ENCODE data around the gene RADIL.
A peak's percentile ranks its signal among the peaks of the same experiment; 100 is the strongest.
"Not testable (repeated sequence)": the region's sequence is repeated elsewhere in the genome, so short reads cannot be mapped to it uniquely, and the experiment has no call there.

RADIL gene, protein sequence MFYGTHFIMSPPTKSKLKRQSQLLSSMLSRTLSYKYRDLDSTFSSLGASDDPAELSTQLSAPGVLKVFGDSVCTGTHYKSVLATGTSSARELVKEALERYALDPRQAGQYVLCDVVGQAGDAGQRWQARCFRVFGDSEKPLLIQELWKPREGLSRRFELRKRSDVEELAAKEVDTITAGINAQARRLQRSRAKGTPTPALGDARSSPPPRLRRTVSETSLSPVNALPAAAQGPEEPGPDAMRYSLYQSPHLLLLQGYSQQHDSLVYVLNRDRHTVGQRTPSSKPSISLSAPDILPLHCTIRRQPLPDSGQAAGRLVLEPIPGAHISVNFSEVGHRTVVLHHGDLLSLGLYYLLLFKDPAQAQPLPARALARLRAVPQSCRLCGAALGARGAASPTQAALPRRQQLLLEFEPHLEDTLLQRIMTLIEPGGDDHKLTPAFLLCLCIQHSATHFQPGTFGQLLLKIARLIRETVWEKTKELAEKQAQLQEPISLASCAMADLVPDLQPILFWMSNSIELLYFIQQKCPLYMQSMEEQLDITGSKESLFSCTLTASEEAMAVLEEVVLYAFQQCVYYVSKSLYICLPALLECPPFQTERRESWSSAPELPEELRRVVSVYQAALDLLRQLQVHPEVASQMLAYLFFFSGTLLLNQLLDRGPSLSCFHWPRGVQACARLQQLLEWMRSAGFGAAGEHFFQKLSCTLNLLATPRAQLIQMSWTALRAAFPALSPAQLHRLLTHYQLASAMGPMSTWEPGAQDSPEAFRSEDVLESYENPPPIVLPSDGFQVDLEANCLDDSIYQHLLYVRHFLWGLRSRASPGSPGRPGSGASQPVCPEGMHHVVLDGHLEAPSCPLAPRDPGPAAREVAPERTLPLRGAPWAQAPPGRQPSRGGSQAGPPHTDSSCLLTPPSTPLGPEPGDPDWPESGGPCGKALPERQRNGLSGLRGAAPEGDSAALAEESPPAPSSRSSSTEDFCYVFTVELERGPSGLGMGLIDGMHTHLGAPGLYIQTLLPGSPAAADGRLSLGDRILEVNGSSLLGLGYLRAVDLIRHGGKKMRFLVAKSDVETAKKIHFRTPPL

DNA sequence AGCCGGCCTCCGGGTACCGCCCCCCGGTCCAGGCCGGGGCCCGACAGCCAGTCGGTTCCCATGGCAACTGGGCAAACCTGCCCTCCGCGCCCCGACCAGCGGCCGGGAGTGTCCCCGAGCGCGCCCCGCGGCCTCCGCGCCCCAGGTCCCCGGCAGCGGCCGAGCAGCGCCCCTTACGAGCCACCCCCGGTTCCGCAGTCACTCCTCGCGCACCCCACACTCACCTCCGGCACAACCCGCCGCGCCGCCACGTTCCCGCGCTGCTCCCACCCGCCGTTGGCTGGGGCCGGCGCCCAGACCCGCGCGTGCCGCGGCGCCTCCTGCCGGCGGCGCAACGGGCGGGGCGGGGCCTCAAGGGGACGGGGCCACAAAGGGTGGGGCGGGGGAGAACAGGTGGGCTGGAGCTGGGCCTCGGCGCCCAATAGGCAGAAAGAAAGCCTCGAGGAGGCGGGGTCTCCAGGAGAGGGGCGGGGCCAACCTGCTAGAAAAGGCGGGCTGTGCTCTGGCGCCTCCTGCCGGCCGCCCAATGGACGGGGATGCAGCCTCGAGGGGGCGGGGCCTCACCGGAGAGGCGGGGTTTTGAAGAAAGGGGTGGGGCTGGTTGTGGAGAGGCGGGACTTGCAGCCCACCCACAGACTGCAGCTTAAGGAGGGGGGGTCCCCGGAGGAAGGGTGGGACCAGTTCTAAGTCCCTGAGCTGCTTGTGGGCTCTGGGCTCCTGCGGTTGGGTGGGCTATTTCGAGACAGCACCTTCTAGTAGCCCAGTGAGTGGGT, at the start of gene RADIL:
Gene RADIL (minus strand): TSS at position 345 of the 773 bp plus-strand sequence. CDS start 5,577 bp downstream, outside the sequence.
- peak; percentile 61 for FAIRE-seq
- no peak for DNase-seq (ENCODE audit: low spot score)

DNA sequence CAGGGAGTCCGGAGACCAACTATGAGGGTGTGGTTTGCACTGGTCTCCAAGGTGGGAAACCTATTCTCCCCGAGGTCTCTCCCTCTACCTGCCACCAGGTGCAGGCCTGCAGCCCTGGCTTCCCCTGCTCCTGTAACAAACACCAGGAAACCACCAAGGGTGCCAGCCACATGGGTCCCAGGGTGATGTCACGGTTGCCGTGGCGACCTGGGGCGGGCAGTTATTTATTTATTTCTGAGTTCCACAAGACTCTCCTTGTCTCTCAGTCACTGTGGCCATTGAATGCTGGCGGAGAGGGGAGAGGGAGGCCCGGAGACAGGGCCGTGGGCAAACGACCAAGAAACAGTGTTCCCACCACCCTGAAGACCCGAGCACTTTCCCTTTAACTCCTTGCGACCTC, 48.4 kb upstream of the RADIL start:
- DNase-seq (ENCODE audit: low spot score) (peak; percentile 77), FAIRE-seq (peak; percentile 46)

DNA sequence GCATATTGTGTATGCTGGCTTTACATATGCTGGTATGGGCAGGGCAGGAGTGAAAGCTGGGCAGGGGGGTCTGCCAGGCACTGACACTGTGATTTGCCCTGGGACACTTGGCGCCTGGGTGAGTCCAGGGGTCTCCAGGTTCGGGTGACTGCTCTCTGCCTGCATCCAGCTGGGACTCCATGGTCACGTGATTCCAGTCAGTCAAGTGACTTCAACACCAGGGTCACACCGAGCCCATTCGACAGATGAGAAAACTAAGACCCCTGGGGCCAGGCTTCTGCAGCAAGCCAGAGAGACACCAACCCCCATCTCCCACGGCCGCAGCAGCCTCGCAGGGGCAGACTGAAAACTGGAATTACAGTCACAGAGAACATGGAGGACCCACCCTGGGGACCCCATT, 45.5 kb upstream of the RADIL start:
- no peak for DNase-seq (ENCODE audit: low spot score)
- no peak for FAIRE-seq

DNA sequence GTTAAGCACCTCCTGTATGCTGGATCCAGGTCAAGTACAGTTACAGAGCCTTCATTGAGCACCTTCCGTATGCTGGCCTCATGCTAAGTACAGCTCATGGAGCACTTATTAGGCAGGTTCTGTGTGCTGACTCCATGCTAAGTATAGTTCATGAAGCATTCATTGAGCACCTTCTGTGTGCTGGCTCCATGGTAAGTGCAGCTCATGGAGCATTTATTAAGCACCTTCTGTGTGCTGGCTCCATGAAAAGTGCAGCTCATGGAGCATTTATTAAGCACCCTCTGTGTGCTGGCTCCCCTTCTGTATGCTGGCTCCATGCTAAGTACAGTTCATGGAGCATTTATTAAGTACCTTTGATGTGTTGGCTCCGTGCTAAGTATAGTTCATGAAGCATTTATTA, 44.9 kb upstream of the RADIL start:
- DNase-seq (ENCODE audit: low spot score) (no peak), FAIRE-seq (peak; percentile 93)

DNA sequence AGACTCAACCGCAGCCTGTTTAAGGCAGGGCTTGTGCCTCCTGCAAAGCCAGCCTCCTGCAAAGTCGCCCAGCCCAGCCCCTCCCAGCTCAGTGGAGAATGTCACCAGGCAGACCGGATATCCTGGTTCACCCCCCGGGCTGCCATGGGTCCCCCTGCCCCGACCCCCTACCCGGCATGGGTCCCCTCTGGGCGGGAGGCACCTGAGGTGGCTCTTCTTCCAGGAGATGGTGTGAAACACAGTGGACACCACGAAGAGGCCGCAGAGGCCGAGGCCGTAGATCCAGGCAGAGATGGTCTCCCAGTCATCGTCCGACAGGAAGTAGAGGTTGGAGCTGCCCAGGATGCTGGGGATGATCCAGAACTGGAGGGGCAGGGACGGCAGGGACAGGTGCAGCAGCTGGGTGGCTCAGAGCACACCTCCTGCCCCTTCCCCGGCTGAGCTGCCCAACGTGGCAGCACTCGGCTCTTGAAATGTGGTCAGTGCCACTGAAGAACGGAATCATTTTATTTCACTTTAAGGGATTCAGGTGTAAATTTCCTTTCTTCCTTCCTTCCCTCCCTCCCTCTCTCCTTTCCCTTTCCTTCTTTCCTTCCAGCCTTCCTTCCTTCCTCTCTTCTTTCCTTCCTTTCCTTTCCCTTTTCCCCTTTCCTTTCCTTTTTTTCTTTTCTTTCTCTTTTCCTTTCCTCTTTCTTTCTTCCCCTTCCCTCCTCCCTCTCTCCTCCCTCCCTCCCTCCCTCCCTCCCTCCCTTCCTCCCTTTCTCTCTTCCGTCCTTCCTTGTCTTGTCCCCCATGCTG, 36.7 kb upstream of the RADIL start:
- no peak for DNase-seq (ENCODE audit: low spot score)
- peak; percentile 62 for FAIRE-seq

DNA sequence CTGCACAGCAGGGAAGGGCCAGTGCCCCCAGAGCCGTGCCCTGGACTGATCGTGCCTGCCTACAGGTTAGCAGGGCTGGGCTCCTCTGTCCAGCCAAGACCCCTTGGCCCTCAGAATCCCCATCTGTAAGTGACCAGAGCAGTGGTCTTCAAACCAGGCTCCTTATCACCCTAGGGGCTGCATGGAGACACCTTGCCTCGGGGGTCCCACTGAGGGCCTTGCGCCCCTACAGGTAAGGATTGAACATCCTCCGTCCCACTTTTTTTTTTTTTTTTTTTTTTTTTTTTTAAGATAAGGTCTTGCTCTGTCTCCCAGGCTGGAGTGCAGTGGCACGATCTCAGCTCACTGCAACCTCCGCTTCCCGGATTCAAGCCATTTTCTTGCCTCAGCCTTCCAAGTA, 32.6 kb upstream of the RADIL start:
- FAIRE-seq (peak; percentile 46), DNase-seq (ENCODE audit: low spot score) (no peak)

DNA sequence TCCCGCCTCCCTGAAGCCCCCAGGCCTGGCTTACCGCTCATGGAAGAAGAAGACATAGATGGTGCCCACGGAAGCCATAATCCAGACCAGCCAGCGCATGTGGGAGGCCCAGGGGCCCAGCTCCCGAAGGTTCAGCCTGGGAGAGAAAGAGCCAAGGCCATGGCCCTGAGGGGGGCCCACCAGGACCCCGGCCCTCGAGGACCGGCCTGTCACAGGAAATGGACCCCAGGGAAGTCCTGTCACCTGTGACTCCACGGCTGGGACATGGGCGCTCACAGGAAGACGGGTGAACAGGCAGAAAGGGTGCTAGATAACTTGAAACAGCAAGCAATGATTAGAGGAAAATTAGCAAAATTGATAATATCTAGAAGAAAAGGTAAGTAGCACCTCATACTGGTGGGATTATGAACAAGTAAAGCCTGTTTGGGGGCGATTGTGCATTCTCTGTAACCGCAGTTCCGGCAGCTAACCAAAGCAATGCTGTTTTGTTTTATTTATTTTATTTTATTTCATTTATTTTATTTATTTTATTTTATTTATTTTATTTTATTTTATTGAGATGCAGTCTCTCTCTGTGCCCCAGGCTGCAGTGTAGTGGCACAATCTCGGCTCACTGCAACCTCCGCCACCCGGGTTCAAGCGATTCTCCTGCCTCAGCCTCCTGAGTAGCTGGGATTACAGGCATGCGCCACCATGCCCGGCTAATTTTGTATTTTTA, 27.8 kb upstream of the RADIL start:
- no peak for DNase-seq (ENCODE audit: low spot score)
- FAIRE-seq = no peak

DNA sequence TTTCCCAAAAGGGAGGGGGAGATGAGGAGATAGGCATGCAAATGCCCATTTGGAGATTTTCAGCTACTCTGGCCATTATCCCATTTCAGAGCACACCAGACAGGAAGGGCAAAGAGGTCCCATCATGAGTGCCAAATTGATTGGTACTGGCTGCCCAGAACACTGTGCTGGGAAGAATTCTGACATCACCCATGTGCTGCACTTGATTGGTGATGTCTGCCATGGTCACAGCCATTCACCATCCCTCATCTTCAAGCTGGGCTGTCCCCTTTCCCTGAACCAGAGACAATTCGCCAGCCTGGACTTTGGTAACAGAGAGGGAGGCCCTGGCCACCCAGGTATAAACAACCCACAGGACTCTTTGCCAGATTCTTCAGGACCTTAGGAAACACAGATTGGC, 23.2 kb upstream of the RADIL start:
- DNase-seq (ENCODE audit: low spot score) (no peak), FAIRE-seq (peak; percentile 96)

DNA sequence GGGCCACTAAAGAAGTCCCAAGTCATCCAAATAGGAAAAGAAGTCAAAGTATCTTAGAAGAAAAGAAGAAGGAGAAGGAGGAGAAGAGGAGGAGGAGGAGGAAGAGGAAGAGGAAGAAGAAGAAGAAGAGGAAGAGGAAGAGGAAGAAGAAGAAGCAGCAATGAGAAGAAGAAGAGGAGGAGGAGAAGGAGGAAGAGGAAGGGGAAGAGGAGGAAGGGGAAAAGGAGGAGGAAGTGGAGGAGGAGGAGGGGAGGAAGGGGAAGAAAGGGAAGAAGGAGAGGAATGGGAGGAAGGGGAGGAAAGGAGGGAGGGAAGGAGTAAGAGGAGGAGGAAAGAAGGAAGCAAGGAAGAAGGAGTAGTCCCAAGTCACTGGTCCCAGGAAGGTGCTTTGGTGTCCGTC, 21.7 kb upstream of the RADIL start:
- DNase-seq (ENCODE audit: low spot score) = no peak
- no peak for FAIRE-seq

DNA sequence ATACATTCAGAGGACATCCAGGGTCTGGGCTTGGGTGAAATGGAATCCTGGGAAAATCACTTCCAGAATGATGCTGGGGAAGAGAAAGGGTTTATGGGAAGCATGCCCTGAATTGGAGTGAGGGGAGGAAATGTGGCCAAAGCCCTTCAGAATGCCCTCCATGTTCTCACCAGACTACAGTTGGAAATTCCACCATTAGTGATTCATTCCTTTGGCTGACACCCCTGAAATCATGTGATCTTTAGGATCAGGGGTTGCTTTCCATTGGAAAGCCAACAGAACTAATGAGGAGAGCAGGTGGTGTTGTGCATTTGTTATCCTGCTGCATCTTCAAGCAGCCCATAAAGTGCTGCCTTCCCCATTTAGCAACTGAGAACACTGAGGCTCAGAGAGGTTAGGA, 20.8 kb upstream of the RADIL start:
- DNase-seq (ENCODE audit: low spot score) (no peak), FAIRE-seq (peak; percentile 93)

DNA sequence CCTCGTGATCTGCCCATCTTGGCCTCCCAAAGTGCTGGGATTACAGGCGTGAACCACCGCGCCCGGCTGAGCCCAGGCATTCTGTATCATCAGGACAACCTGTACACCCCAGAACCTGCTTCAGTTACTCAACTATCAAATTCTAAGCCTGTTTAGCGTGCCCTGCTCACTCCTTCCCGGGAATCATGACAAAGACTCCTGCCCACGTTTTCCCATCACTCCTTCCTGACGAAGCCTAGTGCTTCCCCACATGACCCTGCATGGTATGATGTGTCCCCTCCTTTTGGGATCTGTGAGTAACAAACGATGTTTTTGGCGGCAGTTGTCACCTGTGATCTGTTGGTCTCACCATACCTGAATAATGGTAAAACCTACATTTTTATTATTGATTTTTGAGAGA, 12.2 kb upstream of the RADIL start:
- FAIRE-seq (peak; percentile 70), DNase-seq (ENCODE audit: low spot score) (no peak)

DNA sequence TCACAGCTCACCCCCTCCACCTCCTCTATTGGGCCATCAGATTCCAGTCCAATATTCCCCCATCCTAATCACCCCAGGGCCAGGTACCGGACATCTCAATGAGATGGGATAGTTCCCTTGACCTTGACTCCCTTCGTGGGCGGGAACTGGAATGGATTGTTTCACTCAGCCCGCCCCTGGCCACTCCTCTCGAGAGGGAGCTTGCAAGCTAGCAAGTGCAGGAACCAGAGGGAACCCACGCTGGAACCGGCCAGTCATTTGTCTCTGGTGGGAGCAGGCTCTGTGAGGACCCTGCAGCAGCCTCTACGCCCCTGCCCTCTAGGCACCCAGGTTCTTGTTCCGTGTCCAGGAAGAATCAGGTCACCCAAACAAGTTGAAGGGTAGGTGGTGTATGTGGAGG, 11.0 kb upstream of the RADIL start:
- no peak for FAIRE-seq
- no peak for DNase-seq (ENCODE audit: low spot score)

DNA sequence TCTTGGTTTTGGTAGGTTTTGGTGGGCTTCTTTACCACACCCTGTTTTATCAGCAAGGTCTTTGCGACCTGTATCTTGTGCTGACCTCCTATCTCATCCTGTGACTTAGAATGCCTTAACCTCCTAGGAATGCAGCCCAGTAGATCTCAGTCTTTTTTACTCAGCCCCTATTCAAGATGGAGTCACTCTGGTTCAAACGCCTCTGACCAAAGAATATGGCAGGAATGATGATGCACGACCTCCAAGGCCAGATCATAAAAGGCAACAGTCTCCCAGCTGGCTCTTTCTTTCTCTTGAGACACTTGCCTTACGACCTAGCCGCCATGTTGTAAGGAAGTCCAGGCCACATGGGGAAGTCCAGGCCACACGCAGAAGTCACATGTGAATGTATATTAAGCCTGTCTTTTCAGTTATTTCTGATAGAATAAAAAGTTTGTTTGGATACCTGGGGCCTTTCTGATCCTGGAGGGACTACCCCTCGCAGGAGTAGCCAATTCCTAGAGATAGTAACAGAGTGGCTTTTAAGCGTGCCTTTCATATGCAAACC, 10.5 kb upstream of the RADIL start:
- no peak for DNase-seq (ENCODE audit: low spot score)
- no peak for FAIRE-seq

DNA sequence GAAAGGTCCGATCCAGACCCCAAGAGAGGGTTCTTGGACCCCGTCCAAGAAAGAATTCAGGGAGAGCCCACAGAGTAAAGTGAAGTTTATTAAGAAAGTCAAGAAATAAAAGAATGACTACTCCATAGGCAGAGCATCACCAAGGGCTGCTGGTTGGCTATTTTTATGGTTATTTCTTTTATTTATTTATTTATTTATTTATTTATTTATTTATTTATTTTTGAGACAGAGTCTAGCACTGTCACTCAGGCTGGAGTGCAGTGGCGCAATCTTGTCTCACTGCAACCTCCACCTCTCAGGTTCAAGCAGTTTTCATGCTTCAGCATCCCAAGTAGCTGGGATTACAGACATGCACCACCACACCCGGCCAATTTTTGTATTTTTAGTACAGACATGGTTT, 9.7 kb upstream of the RADIL start:
- FAIRE-seq; DNase-seq (ENCODE audit: low spot score): not testable (repeated sequence)

DNA sequence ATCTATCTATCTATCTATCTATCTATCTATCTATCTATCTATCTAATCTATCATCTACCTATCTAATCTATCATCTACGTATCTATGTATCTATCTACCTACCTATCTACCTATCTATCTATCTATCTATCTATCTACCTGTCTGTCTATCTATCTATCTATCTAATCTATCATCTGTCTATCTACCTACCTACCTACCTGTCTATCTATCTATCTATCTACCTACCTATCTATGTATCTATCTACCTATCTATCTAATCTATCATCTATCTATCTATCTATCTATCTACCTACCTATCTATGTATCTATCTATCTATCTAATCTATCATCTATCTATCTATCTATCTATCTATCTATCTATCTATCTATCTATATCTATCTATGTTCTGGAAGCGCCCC, 8.0 kb upstream of the RADIL start:
- not testable (repeated sequence) for DNase-seq (ENCODE audit: low spot score); FAIRE-seq

DNA sequence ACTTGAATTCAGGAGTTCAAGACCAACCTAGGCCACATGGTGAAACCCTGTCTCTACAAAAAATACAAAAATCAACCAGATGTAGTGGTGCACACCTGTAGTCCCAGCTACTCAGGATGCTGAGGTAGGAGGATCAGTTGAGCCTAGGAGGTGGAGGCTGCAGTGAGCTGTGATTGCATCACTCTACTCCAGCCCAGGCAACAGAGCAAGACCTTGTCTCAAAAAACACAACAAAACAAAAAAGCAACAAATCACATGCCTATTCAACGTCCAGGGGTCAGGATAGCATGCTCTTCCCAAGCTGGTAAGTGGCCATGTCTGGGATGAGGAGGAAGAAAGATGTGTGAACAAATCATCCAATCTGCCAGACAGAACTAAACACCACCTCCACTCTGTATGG, 6.2 kb upstream of the RADIL start:
- DNase-seq (ENCODE audit: low spot score) (no peak), FAIRE-seq (no peak)

DNA sequence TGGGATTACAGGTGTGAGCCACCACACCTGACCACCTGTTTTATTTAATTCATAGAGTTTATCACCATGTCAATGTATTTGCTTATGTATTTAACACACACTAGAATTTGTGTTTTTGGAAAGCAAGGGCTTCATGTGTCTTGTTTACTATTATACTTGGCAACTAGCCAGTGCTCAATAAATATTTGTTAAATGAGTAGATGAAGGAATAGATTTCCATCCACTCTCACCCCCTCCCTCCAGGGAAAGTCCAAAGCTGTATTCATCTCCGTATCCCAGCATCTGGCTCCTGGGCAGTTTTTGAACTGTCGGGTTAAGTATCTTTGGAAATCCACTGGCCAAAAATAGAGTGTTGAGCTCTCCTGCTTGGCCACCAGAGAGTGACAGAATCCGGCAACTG, 4.6 kb upstream of the RADIL start:
- DNase-seq (ENCODE audit: low spot score) (no peak), FAIRE-seq (no peak)

DNA sequence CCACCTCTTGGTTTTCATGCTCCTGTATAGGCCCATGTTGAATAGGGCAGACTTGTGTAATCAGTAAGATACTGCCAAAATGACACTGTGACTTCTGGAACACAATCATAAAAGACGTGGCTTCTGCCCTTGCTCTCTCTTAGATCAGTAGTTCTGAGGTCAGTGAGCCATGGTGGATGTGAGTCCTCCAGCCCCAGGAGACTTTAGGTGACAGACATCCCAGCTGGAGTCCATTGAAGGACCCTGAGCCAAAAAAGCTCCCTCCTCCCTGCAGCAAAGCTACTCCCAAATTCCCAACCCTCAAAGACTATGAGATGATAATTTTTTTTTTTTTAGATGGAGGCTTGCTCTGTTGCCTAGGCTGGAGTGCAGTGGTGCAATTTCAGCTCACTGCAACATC, 3.2 kb upstream of the RADIL start:
- FAIRE-seq = peak; percentile 55
- no peak for DNase-seq (ENCODE audit: low spot score)

DNA sequence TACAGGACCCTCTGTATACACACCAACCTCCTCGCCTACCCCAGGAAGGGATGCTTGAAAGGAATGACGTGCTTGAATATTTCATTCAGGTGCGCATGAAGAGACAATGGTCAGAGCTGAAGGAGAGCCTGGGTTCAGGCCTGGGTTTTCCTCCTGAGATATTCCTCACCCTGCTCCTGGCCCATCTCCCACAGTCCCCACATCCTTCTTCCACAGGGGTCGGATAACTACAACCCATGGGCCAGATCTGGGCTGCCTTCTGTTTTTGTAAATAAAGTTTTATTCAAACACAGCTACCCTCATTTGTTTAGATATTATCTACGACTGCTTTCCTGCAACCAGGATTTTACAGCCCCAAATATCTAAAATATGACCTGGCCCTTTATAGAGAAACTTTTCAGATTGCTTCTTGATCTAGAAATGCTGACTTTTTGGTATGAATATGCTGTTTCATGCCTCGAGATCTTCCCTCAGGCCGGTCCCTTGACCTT, 1.8 kb upstream of the RADIL start:
- FAIRE-seq = peak; percentile 58

More for the DNA sequence above, 1.8 kb upstream of the RADIL start:
- DNase-seq (ENCODE audit: low spot score) = no peak

All from urothelium cell line (cell line).